H9 (cell line): ENCODE measurements around the gene PHACTR1. TPM values are rescaled to one million over a fixed set of nuclear protein-coding genes. Genes with fewer than 3 reads are reported as not detected.

Source experiments
- DNase-seq: peaks from one replicate; pipeline ENCODE4 v3.0.0-alpha.2; 2017
- H2AFZ ChIP-seq: one replicate; pipeline ENCODE4 v1.6.1; 2013; ENCODE audit warnings: mild to moderate bottlenecking, low read length, control low read depth, moderate library complexity
- H2AK5ac ChIP-seq: 2 replicates; pipeline ENCODE4 v1.6.1; 2013; ENCODE audit warnings: low read length, control low read depth, mixed read lengths; ENCODE audit not compliant: insufficient read length
- H2BK120ac ChIP-seq: one replicate; pipeline ENCODE4 v1.6.1; 2013; ENCODE audit warnings: low read depth, mild to moderate bottlenecking, low read length, control low read depth, inconsistent platforms; ENCODE audit not compliant: poor library complexity, severe bottlenecking
- H2BK12ac ChIP-seq: 2 replicates; pipeline ENCODE4 v1.6.1; 2013; ENCODE audit warnings: low read length, control low read depth, mixed read lengths, low read depth; ENCODE audit not compliant: insufficient read length
- H2BK15ac ChIP-seq: 2 replicates; pipeline ENCODE4 v1.6.1; 2013; ENCODE audit warnings: low read depth, low read length, control low read depth
- H2BK20ac ChIP-seq: one replicate; pipeline ENCODE4 v1.6.1; 2013; ENCODE audit warnings: low read depth, mild to moderate bottlenecking, low read length, control low read depth, inconsistent platforms; ENCODE audit not compliant: poor library complexity, severe bottlenecking
- H2BK5ac ChIP-seq: 2 replicates; pipeline ENCODE4 v1.6.1; 2013; ENCODE audit warnings: low read length, control low read depth, mixed read lengths; ENCODE audit not compliant: insufficient read length
- H3K14ac ChIP-seq: 2 replicates; pipeline ENCODE4 v1.6.1; 2013; ENCODE audit warnings: low read length, control low read depth; ENCODE audit not compliant: insufficient read depth
- H3K18ac ChIP-seq: 2 replicates; pipeline ENCODE4 v1.6.1; 2013; ENCODE audit warnings: low read depth, mild to moderate bottlenecking, mixed read lengths, low read length, control low read depth; ENCODE audit not compliant: insufficient read length
- H3K23ac ChIP-seq: 2 replicates; pipeline ENCODE4 v1.6.1; 2013; ENCODE audit warnings: low read length, control low read depth, mixed read lengths, low read depth; ENCODE audit not compliant: insufficient read length
- H3K23me2 ChIP-seq: 2 replicates; pipeline ENCODE4 v1.6.1; 2013; ENCODE audit warnings: low read depth, mild to moderate bottlenecking, mixed read lengths, low read length, control low read depth; ENCODE audit not compliant: insufficient read length, poor library complexity, severe bottlenecking
- H3K27ac ChIP-seq: 2 replicates; pipeline ENCODE4 v1.5.1; 2013; ENCODE audit warnings: low read length, control low read depth, mixed read lengths, low read depth; ENCODE audit not compliant: insufficient read length
- H3K27me3 ChIP-seq: 2 replicates; pipeline ENCODE4 v1.6.1; 2013; ENCODE audit warnings: low read length, control low read depth, inconsistent platforms; ENCODE audit not compliant: insufficient read depth
- H3K4ac ChIP-seq: 2 replicates; pipeline ENCODE4 v1.6.1; 2013; ENCODE audit warnings: low read depth, mild to moderate bottlenecking, control low read depth, inconsistent platforms, low read length, moderate library complexity
- H3K4me1 ChIP-seq: 2 replicates; pipeline ENCODE4 v1.6.1; 2013; ENCODE audit warnings: low read length, control low read depth, inconsistent platforms; ENCODE audit not compliant: insufficient read depth
- H3K4me2 ChIP-seq: 2 replicates; pipeline ENCODE4 v1.6.1; 2013; ENCODE audit warnings: low read length, control low read depth, mixed read lengths; ENCODE audit not compliant: insufficient read length, insufficient read depth
- H3K56ac ChIP-seq: 2 replicates; pipeline ENCODE4 v1.6.1; 2013; ENCODE audit warnings: low read depth, mild to moderate bottlenecking, mixed read lengths, low read length, control low read depth; ENCODE audit not compliant: insufficient read length
- H3K79me1 ChIP-seq: 2 replicates; pipeline ENCODE4 v1.6.1; 2013; ENCODE audit warnings: low read depth, mild to moderate bottlenecking, moderate library complexity, low read length, control low read depth, inconsistent platforms; ENCODE audit not compliant: insufficient read depth, poor library complexity, severe bottlenecking
- H3K79me2 ChIP-seq: 2 replicates; pipeline ENCODE4 v1.6.1; 2013; ENCODE audit warnings: low read length, control low read depth, inconsistent platforms; ENCODE audit not compliant: insufficient read depth
- H3K9ac ChIP-seq: 2 replicates; pipeline ENCODE4 v1.6.1; 2013; ENCODE audit warnings: low read length, control low read depth, mixed read lengths; ENCODE audit not compliant: insufficient read length; ENCODE audit errors: extremely low read depth
- H3K9me3 ChIP-seq: one replicate; pipeline ENCODE4 v1.6.1; 2013; ENCODE audit warnings: low read depth, low read length, inconsistent platforms; ENCODE audit not compliant: control insufficient read depth
- H3T11ph ChIP-seq: one replicate; pipeline ENCODE4 v1.6.1; 2013; ENCODE audit warnings: mild to moderate bottlenecking, low read length, control low read depth, inconsistent platforms
- H4K20me1 ChIP-seq: one replicate; pipeline ENCODE4 v1.6.1; 2013; ENCODE audit not compliant: control insufficient read depth, insufficient read length, insufficient read depth
- H4K5ac ChIP-seq: 2 replicates; pipeline ENCODE4 v1.6.1; 2013; ENCODE audit warnings: low read depth, mild to moderate bottlenecking, mixed read lengths, low read length, control low read depth; ENCODE audit not compliant: insufficient read length
- H4K8ac ChIP-seq: replicated peaks from 2 replicates; pipeline ENCODE4 v1.6.1; 2013; ENCODE audit warnings: low read length, control low read depth, mixed read lengths, low read depth; ENCODE audit not compliant: insufficient read length
- H4K91ac ChIP-seq: 2 replicates; pipeline ENCODE4 v1.6.1; 2013; ENCODE audit warnings: low read depth, mild to moderate bottlenecking, moderate library complexity, mixed read lengths, low read length, control low read depth; ENCODE audit not compliant: insufficient read length
- H3K27ac Mint-ChIP-seq, 3 experiments: 2 replicates in 2 of 3; 3 replicates in 1 of 3; pipeline ENCODE4 v1.8.0; 2020 to 2021; ENCODE audit warnings: mixed read lengths in 3 of 3, mild to moderate bottlenecking in 1 of 3, moderate library complexity in 1 of 3
- H3K27me3 Mint-ChIP-seq: 2 replicates; pipeline ENCODE4 v1.8.0; 2021; ENCODE audit warnings: low read depth, mild to moderate bottlenecking, moderate library complexity, mixed read lengths
- H3K36me3 Mint-ChIP-seq, 3 experiments: 2 replicates in 2 of 3; 3 replicates in 1 of 3; pipeline ENCODE4 v1.8.0; 2020 to 2021; ENCODE audit warnings: low read depth in 3 of 3, mixed read lengths in 3 of 3; ENCODE audit not compliant: insufficient read depth in 1 of 3
- H3K4me1 Mint-ChIP-seq, 2 experiments: 2 replicates each; pipeline ENCODE4 v1.8.0; 2020; ENCODE audit warnings: mixed read lengths in 2 of 2
- H3K4me3 Mint-ChIP-seq, 2 experiments: 2 replicates in 1 of 2; 3 replicates in 1 of 2; pipeline ENCODE4 v1.8.0; 2020 to 2021; ENCODE audit warnings: mild to moderate bottlenecking in 2 of 2, mixed read lengths in 2 of 2, moderate library complexity in 1 of 2
- H3K9me3 Mint-ChIP-seq, 2 experiments: 2 replicates in 1 of 2; 3 replicates in 1 of 2; pipeline ENCODE4 v1.8.0; 2020; ENCODE audit warnings: mild to moderate bottlenecking in 2 of 2, mixed read lengths in 2 of 2, moderate library complexity in 1 of 2
- CTCF ChIP-seq: fragments of 200-600 bp; sonication (generic); conservative IDR thresholded peaks from 3 replicates; pipeline ENCODE4 v1.8.0; 2021; ENCODE audit warnings: antibody characterized with exemption, mild to moderate bottlenecking
- WGBS: extraction: QIAGEN DNeasy Blood & Tissue Kit; methylation state at CpG from one replicate; pipeline ENCODE4 v1.1.7; 2013; ENCODE audit warnings: missing lambda C conversion rate, low lambda C conversion rate, mixed read lengths; ENCODE audit not compliant: insufficient read length; ENCODE audit errors: extremely low coverage; 5-methylcytosine and 5-hydroxymethylcytosine counted together
- total RNA-seq: library from RNA; stranded (reverse); gene quantifications from 2 replicates; pipeline ENCODE4 v1.2.1, GENCODE V29; 2021

PHACTR1 gene
- total RNA-seq, 1 experiment from 2014 or later: 15.9 TPM

GRCh38 chr6:13124131-13124530 lies 407.6 kb downstream of the PHACTR1 start:
- Histone ChIP-seq H3K27me3 (no peaks in the 10 kb centered on the region), H3K79me1 (no peaks in the 10 kb centered on the region), H2BK12ac (no peak overlapping the region), H4K8ac (no peak overlapping the region), H2AK5ac (no peak overlapping the region), H2BK15ac (no peak overlapping the region), H4K5ac (no peak overlapping the region), H3K14ac (no peak overlapping the region), H3K18ac (no peak overlapping the region), H2AFZ (no peak overlapping the region), H3K4ac (no peak overlapping the region), H3K4me2 (no peak overlapping the region), H3K9me3 (no peaks in the 10 kb centered on the region), H4K20me1 (no peaks in the 10 kb centered on the region), H4K91ac (no peak overlapping the region), H3T11ph (no peak overlapping the region), H3K9ac (no peak overlapping the region), H2BK5ac (no peak overlapping the region), H3K56ac (no peak overlapping the region), H3K79me2 (no peaks in the 10 kb centered on the region), H3K27ac (no peak overlapping the region), H2BK120ac (no peak overlapping the region), H3K23ac (no peak overlapping the region), H3K4me1 (peaks cover 5% of the 10 kb centered on the region; the same call in 1 of the 2 replicates), H3K23me2 (no peaks in the 10 kb centered on the region), H2BK20ac (no peak overlapping the region)
- TF ChIP-seq CTCF: no peak
- H3K9me3 Mint-ChIP-seq: no peaks in the 10 kb centered on the region; a peak in 2 of 5 replicates
- no peak overlapping the region for H3K4me3 Mint-ChIP-seq
- peaks cover 20 to 26% of the 10 kb centered on the region in 2 experiments for H3K4me1 Mint-ChIP-seq
- H3K36me3 Mint-ChIP-seq: no peaks in the 10 kb centered on the region
- no CpG with 5 or more reads among the region's 2 CpGs for WGBS
- no peaks in the 10 kb centered on the region; the same call in 1 of the 2 replicates for H3K27me3 Mint-ChIP-seq
- H3K27ac Mint-ChIP-seq: no peak overlapping the region
- DNase-seq: no peak
